Activated T-helper 1 cell treated with anti-CD3 and anti-CD28 coated beads, Interleukin-12 subunit alpha, Interleukin-12 subunit beta, Interleukin-2, Interleukin-4 antibody, amounts not matched to agents 30 ng/mL and 10 ng/mL and 1 ng/mL, durations not matched to agents 14 hours and 24 hours and 36 hours (primary cell): ENCODE measurements around the gene MACO1. TPM values are rescaled to one million over a fixed set of nuclear protein-coding genes. Genes with fewer than 3 reads are reported as not detected.

Experiments
- DNase-seq: peaks from one replicate; pipeline ENCODE4 v3.0.0; 2021; ENCODE audit warnings: low spot score
- H3K27ac Mint-ChIP-seq: one replicate; pipeline ENCODE4 v1.8.0; 2021; ENCODE audit warnings: mild to moderate bottlenecking, mixed read lengths
- H3K27me3 Mint-ChIP-seq: one replicate; pipeline ENCODE4 v1.8.0; 2022; ENCODE audit warnings: mild to moderate bottlenecking, moderate library complexity, mixed read lengths; ENCODE audit not compliant: insufficient read depth
- H3K36me3 Mint-ChIP-seq: one replicate; pipeline ENCODE4 v1.8.0; 2021; ENCODE audit warnings: low read depth, mixed read lengths
- H3K4me1 Mint-ChIP-seq: one replicate; pipeline ENCODE4 v1.8.0; 2021; ENCODE audit warnings: low read depth, mixed read lengths
- H3K4me3 Mint-ChIP-seq: one replicate; pipeline ENCODE4 v1.8.0; 2021; ENCODE audit warnings: mild to moderate bottlenecking, moderate library complexity, mixed read lengths
- H3K9me3 Mint-ChIP-seq: one replicate; pipeline ENCODE4 v1.8.0; 2021; ENCODE audit warnings: mixed read lengths
- intact Hi-C: fragments of 100-400 bp; cut with micrococcal nuclease; formaldehyde crosslinking; loops from one replicate; pipeline ENCODE4 v1.15.1; 2024
- total RNA-seq: library from RNA; stranded (reverse); gene quantifications from 2 replicates; pipeline ENCODE4 v1.2.3, GENCODE V29; 2022

The MACO1 gene
- total RNA-seq, 1 donor from 2014 or later, result 14.3 TPM

DNA sequence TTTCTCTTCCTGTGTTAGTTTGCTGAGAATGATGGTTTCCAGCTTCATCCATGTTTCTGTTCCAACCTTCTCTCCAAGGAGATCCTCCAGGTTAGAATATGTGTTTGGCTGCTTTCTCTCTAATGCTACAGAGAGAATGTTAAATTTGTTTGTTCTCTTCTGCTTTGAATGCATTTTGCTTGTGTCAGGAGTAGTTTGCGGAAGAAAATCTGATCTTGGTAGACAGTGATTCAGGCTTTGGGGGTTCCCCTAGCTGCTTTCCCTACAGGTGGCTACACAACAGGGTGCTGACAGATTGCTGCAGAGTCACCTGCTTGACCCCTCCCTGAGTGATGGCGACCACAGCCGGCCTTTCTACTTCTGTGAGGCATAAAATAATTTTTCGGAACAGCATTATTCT, 41.8 kb downstream of the MACO1 start:
- DNase-seq, result no peak
- Mint-ChIP-seq H3K4me1 (peaks cover 56% of the 10 kb centered on the region), H3K27ac (no peak overlapping the region), H3K27me3 (no peaks in the 10 kb centered on the region), H3K36me3 (peaks cover 18% of the 10 kb centered on the region), H3K9me3 (no peaks in the 10 kb centered on the region), H3K4me3 (no peak overlapping the region)
- intact Hi-C loops, result no loop called here

DNA sequence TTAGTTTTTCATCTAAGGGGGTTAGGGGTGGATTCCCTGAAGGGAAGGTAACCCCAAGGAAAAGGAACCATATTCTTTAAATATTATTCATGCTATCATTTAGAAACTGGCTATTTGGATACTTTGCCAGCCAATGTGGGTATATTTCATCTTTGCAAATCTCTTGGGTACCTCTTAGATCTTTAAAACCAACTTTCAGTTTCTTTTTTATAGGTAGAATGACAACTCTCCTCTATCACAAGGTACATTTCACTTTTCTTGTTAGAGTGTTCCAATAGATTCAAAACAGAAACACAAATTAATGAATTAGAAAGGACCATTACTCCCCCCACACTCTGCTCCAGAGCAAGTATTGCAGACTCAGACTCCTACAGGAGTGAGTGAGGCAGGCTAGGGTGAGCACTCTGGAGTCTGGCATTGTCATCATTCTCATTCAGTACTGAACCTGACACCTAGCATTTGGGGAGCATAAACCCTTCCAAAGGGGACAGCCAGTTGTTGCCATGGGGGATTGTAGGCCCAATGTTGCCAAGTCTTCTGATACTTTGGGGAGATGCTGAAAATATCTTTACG, 43.0 kb downstream of the MACO1 start:
- H3K27ac Mint-ChIP-seq, result peak overlapping the region; percentile 69
- peaks cover 46% of the 10 kb centered on the region for H3K4me1 Mint-ChIP-seq
- H3K27me3 Mint-ChIP-seq, result no peaks in the 10 kb centered on the region
- intact Hi-C loops, result loop anchor here (1.0 kb wide), 2 partner anchors 26 to 43 kb away; partner anchors contain the start of gene MACO1
- peak overlapping the region; percentile 45 for H3K4me3 Mint-ChIP-seq
- H3K36me3 Mint-ChIP-seq, result peaks cover 11% of the 10 kb centered on the region
- DNase-seq, result no peak
- H3K9me3 Mint-ChIP-seq, result no peaks in the 10 kb centered on the region

DNA sequence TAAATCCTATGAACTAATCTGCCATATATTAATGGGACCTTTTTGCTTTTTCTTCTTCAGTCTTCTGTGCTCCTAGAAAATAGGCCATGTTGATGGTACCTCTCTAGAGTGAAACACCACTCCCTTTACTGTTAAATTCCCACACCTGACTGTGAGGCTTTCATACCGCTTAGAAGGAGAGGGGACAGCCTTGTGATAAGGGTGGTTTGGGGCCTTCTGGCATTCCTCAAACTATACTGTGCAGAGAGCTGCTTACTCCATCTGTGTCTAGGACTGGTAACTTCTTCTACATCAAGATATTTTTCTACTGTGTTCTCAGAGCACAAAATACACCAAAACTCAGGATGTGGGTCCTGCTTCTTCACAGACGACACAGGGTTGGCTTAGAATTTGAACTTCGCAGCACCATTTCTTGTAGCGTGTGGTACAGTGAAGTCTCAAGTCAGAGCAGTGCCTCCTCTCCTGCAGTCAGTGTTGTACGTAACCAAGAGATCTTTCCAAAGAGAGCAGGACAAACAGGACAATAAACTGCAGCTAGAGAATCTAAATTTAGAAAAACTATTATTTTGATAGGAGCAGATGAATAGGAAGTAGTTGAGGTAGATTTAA, 43.8 kb downstream of the MACO1 start:
- intact Hi-C loops, result loop anchor here (1.0 kb wide), 1 partner anchor 27 kb away; no protein-coding TSS in a partner anchor
- no peak for DNase-seq
- Mint-ChIP-seq H3K36me3 (peaks cover 11% of the 10 kb centered on the region), H3K27ac (peak overlapping the region; percentile 35), H3K4me3 (no peak overlapping the region), H3K27me3 (no peaks in the 10 kb centered on the region), H3K4me1 (peaks cover 46% of the 10 kb centered on the region), H3K9me3 (no peaks in the 10 kb centered on the region)

DNA sequence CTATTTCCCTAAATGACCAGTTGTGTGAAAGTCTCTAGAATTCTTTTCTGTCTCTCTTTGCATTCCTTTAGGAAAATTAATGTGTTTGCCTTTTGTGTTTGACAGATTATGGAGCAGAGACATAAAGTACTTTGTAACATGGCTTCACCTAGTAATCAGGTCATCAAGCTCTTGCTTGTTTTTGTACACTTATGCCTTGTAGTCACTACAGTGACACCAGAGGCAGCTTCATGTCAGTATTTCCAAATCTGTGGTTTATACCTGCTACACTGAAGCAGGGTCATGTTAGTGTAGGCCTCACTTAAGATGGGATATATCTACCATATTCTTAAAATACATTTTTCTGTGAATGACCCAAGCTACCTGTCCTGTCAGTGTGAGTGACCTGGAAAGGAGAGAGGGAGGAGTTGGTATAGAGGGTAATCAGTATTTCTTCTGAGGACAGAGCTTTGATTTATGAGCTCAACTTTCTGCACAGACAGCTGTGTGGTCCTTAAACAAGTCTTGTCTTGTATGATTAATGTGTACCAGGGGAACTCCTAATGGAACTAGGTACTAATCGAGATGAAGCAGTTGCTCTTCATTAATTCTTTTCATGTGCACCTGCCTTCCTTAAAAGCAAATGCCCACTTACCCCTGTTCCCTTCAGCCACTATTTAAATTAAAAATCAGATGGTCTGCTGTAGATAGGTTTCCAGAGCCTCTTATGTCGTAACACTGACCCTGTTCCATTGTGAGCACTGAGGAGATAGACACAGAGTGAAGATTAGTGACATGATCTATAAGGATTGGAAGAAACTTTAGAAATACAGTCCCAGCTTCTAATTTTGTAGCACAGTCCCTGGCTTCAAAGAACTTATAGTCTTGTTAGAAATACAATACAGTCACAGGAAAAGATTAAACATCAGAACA, 45.7 kb downstream of the MACO1 start:
- H3K4me1 Mint-ChIP-seq, result peaks cover 46% of the 10 kb centered on the region
- H3K27ac Mint-ChIP-seq, result peak overlapping the region; percentile 72
- H3K9me3 Mint-ChIP-seq, result no peaks in the 10 kb centered on the region
- DNase-seq, result no peak
- H3K36me3 Mint-ChIP-seq, result peaks cover 11% of the 10 kb centered on the region
- intact Hi-C loops, result loop anchor here (1.0 kb wide), 1 partner anchor 9 kb away; no protein-coding TSS in a partner anchor
- no peak overlapping the region for H3K4me3 Mint-ChIP-seq
- no peaks in the 10 kb centered on the region for H3K27me3 Mint-ChIP-seq

DNA sequence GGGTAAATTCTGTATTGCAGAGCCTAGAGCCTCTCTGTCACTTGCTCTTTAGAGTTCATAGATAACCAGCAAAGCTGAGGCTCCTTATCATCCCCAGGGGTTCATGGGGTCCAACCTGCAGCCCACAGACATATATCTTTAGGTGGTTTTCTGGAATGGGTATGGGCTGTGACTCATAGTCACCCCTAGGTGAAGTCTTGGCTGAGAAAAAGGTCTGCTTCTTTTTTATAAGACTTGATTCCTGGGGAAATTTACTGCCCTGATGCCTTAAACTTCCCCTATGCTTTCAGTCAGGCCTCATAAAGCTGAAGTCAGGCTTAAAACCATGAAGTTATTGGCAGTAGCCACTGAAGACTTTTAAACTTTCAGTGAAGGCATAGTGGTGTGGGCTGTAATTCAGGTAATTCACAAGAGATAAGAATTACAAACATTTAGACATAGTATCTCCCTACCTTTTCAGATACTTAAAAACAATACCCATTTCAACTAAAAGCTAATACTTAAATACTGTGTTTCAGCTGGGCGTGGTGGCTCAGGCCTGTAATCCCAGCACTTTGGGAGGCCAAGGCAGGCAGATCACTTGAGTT, 46.8 kb downstream of the MACO1 start:
- no peak for DNase-seq
- H3K27ac Mint-ChIP-seq, result no peak overlapping the region
- H3K4me3 Mint-ChIP-seq, result no peak overlapping the region
- peaks cover 42% of the 10 kb centered on the region for H3K4me1 Mint-ChIP-seq
- H3K36me3 Mint-ChIP-seq, result peaks cover 9% of the 10 kb centered on the region
- H3K27me3 Mint-ChIP-seq, result no peaks in the 10 kb centered on the region
- intact Hi-C loops, result no loop called here
- H3K9me3 Mint-ChIP-seq, result no peaks in the 10 kb centered on the region

DNA sequence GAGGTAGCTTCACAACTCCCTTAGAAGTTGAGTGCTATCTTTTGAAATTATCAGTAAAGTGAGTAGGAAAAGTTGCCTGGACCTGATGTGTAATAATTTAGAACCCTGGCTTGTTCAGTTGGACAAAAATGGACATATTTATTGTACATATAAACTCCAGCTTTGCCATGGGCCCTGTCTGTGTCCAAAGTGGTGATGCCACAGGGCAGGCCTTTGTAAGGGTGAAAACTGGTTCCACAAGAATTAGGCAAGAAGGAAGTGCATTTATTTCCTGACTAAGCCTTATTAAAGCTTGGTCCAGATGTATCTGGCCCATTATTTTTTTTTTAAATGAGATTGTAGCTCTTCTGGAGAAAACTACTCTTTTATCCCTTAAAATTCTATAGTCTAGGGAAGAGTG, 47.9 kb downstream of the MACO1 start:
- peaks cover 31% of the 10 kb centered on the region for H3K4me1 Mint-ChIP-seq
- no peak overlapping the region for H3K27ac Mint-ChIP-seq
- no peaks in the 10 kb centered on the region for H3K9me3 Mint-ChIP-seq
- peaks cover 11% of the 10 kb centered on the region for H3K36me3 Mint-ChIP-seq
- no peak for DNase-seq
- no peaks in the 10 kb centered on the region for H3K27me3 Mint-ChIP-seq
- intact Hi-C loops, result no loop called here
- H3K4me3 Mint-ChIP-seq, result no peak overlapping the region

DNA sequence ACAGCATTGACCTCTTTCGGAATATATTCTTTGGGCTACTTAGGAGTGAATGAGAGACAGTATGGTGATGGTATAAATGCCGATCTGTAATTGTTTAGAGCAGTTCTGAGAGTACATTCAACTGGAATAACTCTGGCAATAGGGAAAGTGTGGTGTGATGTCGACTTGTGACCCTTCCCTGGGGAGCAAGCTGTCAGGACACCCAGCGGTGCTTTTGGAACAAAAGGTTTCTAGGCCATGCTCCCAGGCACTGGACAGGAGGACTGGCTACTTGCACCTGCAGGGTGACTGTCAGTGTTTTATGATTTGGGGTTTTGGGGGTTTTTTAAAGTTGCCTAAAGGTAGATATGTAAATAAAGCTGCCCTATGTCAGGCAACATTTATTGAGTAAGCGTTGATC, 50.9 kb downstream of the MACO1 start:
- Mint-ChIP-seq H3K9me3 (no peaks in the 10 kb centered on the region), H3K4me1 (peaks cover 10% of the 10 kb centered on the region), H3K36me3 (peaks cover 13% of the 10 kb centered on the region), H3K27me3 (no peaks in the 10 kb centered on the region), H3K27ac (no peak overlapping the region), H3K4me3 (no peak overlapping the region)
- DNase-seq, result no peak
- intact Hi-C loops, result no loop called here

DNA sequence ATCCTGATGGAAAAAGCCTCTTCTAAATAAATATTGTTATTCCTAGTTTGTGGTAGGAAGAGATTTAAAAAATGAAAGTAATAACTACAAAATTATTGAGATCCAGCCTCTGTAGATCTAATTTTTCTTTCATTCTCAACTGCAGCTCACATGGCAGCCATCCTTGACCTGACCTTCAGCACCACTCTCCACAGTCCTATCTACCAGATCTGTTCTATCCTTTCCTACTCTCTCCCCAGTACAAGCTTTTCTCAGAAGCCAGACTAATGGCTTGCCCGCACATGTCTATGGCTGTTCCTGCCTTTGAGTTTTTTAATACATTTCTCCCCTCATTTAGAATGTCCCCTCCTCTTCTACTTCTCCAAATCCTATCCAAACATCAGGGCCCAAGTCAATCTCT, 51.5 kb downstream of the MACO1 start:
- Mint-ChIP-seq H3K4me3 (no peak overlapping the region), H3K9me3 (no peaks in the 10 kb centered on the region), H3K27me3 (no peaks in the 10 kb centered on the region), H3K36me3 (peaks cover 14% of the 10 kb centered on the region), H3K4me1 (peaks cover 8% of the 10 kb centered on the region), H3K27ac (no peak overlapping the region)
- DNase-seq, result no peak
- intact Hi-C loops, result no loop called here

DNA sequence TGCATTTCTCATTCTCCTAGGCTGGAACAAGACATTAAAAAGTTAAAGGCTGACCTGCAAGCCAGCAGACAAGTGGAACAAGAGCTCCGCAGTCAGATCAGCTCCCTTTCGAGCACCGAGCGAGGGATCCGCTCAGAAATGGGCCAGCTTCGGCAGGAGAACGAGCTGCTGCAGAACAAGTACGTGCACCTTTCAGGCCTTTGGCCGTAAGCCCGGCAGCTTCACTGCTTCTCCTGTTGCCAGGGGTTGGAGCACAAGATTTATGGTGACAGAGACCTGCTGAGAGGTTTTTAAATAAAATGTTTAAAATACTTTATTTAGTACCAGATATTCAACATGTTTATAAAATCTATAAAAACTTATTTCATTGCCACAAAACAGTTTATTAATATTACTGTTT, 53.4 kb downstream of the MACO1 start:
- Mint-ChIP-seq H3K4me3 (no peak overlapping the region), H3K4me1 (peaks cover 4% of the 10 kb centered on the region), H3K27ac (no peak overlapping the region), H3K36me3 (peaks cover 14% of the 10 kb centered on the region), H3K9me3 (no peaks in the 10 kb centered on the region), H3K27me3 (no peaks in the 10 kb centered on the region)
- intact Hi-C loops, result no loop called here
- DNase-seq, result no peak

DNA sequence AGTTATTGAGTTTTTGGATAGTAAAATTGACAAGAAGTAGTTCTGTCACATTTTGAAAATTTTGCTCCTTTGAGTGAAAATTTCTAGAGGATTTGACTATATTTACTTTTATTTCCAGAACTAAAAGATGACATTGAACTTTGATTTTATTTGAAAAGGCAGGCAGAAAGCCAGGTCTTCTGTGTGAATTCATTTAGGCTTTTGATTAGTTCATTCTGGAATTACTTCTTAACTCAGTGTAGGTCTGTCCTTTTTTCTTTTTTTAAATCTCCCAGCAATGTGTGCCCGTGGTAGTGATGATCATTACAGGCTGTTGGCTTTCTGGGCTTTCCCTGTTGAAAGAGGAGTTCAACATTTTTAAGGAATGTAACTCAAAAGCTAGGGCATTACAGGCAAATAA, 53.8 kb downstream of the MACO1 start:
- no peaks in the 10 kb centered on the region for H3K27me3 Mint-ChIP-seq
- H3K27ac Mint-ChIP-seq, result no peak overlapping the region
- intact Hi-C loops, result no loop called here
- no peak overlapping the region for H3K4me3 Mint-ChIP-seq
- H3K9me3 Mint-ChIP-seq, result no peaks in the 10 kb centered on the region
- H3K4me1 Mint-ChIP-seq, result peaks cover 4% of the 10 kb centered on the region
- DNase-seq, result no peak
- H3K36me3 Mint-ChIP-seq, result peaks cover 16% of the 10 kb centered on the region

DNA sequence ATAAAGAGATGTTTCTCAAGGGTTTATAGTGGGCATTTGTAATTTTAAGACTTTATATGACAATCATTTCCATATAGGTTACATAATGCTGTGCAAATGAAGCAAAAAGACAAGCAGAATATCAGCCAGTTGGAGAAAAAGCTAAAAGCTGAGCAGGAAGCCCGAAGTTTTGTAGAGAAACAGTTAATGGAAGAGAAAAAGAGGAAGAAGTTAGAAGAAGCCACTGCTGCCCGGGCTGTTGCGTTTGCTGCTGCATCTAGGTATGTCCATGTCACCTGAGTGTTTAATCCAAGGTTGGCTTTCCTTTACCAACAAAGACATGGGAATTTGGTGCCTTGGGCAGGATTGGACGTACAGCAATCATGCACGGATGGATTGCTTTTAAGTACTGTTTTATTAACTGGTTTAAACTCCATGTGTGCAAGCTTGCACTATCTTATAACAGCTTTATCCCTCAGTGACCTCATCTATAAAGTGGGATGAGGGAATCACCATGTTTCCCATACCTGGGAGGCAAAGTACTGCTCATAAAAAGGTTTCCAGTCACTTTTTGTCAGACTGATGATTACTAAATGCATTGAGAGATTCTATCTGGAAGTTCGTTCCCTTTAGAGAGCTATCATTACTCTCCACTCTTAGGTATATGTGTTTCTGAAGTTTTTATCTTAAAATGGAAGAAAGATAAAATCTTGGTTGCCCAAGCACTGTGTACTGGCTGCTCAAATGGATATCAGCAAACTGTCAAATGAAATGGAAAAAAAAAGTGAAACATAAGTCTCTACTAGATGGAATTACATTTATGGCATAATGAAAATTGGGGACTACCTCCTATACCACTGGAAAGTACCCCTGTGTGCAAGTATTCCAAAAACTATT, 55.1 kb downstream of the MACO1 start:
- intact Hi-C loops, result no loop called here
- peaks cover 4% of the 10 kb centered on the region for H3K4me1 Mint-ChIP-seq

DNA sequence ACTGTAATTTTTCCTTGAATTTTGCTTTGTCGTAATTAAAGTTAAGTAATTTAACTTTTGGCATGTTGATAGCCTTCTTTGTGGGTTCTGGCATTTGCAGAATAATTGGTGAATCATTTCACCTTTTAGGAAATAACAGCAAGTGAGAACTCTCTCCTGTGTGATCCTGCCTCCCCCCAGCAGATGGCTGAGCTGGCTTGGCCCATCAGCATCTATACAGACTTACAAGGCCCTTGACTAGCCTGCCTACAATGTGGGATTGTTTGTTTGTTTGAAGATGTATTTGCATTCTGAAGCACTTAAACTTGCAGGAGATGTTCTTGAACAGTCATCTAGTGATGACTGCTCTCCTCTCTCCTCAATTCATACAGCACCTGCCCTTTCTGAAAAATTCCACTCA, 55.9 kb downstream of the MACO1 start:
- Mint-ChIP-seq H3K9me3 (no peaks in the 10 kb centered on the region), H3K36me3 (peaks cover 28% of the 10 kb centered on the region), H3K27me3 (no peaks in the 10 kb centered on the region), H3K27ac (no peak overlapping the region), H3K4me3 (no peak overlapping the region), H3K4me1 (peaks cover 4% of the 10 kb centered on the region)
- no peak for DNase-seq
- intact Hi-C loops, result no loop called here

More for the DNA sequence above, 55.1 kb downstream of the MACO1 start:
- H3K27me3 Mint-ChIP-seq, result no peaks in the 10 kb centered on the region
- H3K36me3 Mint-ChIP-seq, result peaks cover 23% of the 10 kb centered on the region
- no peaks in the 10 kb centered on the region for H3K9me3 Mint-ChIP-seq
- H3K4me3 Mint-ChIP-seq, result no peak overlapping the region
- H3K27ac Mint-ChIP-seq, result no peak overlapping the region
- no peak for DNase-seq
